CD14-positive monocyte (primary cell): ENCODE results near the gene ANO6. TPM values are rescaled to one million over a fixed set of nuclear protein-coding genes. Genes with fewer than 3 reads are reported as not detected.

Experiments used
- DNase-seq, 3 donors: peaks; one replicate each; pipeline ENCODE4 v3.0.0-alpha.2; 2011 to 2022
- H2AFZ ChIP-seq: 2 replicates; pipeline ENCODE4 v1.6.0; 2012; ENCODE audit warnings: mild to moderate bottlenecking, low read depth, low read length, inconsistent platforms; ENCODE audit not compliant: insufficient read depth, poor library complexity, severe bottlenecking
- H3K27ac ChIP-seq, 2 donors: 1 replicate in 1 of 2; 2 replicates in 1 of 2; pipeline ENCODE4 v1.5.1; 2012 to 2013; ENCODE audit warnings: low read length in 2 of 2, control low read depth in 1 of 2, inconsistent platforms in 1 of 2, low read depth in 1 of 2, mild to moderate bottlenecking in 1 of 2
- H3K27me3 ChIP-seq, 2 donors: one replicate each; pipeline versions ENCODE4 v1.6.0 to v1.6.1; 2011 to 2013; ENCODE audit warnings: low read length in 2 of 2; ENCODE audit not compliant: control insufficient read depth in 2 of 2, insufficient read depth in 2 of 2
- H3K36me3 ChIP-seq, 2 donors: replicated peaks in 1 of 2; 1 replicate in 1 of 2; 2 replicates in 1 of 2; pipeline versions ENCODE4 v1.5.1 to v1.6.1; 2012 to 2013; ENCODE audit warnings: low read length in 2 of 2, control low read depth in 1 of 2, inconsistent platforms in 1 of 2, mild to moderate bottlenecking in 1 of 2; ENCODE audit not compliant: insufficient read depth in 2 of 2, control insufficient read depth in 1 of 2
- H3K4me1 ChIP-seq, 2 donors: 1 replicate in 1 of 2; 2 replicates in 1 of 2; pipeline versions ENCODE4 v1.5.1 to v1.6.1; 2012 to 2013; ENCODE audit warnings: low read length in 2 of 2, control low read depth in 1 of 2, inconsistent platforms in 1 of 2, mild to moderate bottlenecking in 1 of 2, moderate library complexity in 1 of 2; ENCODE audit not compliant: insufficient read depth in 2 of 2, control insufficient read depth in 1 of 2
- H3K4me2 ChIP-seq: replicated peaks from 2 replicates; pipeline ENCODE3; 2012; ENCODE audit warnings: low read length, moderate library complexity, mild to moderate bottlenecking; ENCODE audit not compliant: poor library complexity, severe bottlenecking; ENCODE audit errors: extremely low read depth
- H3K4me3 ChIP-seq, 3 experiments: fragments of 200-600 bp in 1 of 3; sonication (generic) in 1 of 3; replicated peaks in 1 of 3; 1 replicate in 2 of 3; 2 replicates in 1 of 3; pipeline ENCODE4 v1.5.1; 2011 to 2013; ENCODE audit warnings: low read length in 3 of 3, mild to moderate bottlenecking in 3 of 3, control low read depth in 2 of 3, low read depth in 2 of 3, inconsistent platforms in 1 of 3, moderate library complexity in 1 of 3
- H3K79me2 ChIP-seq: 2 replicates; pipeline ENCODE4 v1.6.0; 2012; ENCODE audit warnings: mild to moderate bottlenecking, control low read depth, inconsistent platforms, low read length, moderate library complexity; ENCODE audit not compliant: insufficient read depth
- H3K9ac ChIP-seq: 2 replicates; pipeline ENCODE4 v1.6.0; 2017; ENCODE audit warnings: low read length, mild to moderate bottlenecking; ENCODE audit not compliant: insufficient read depth, poor library complexity, severe bottlenecking
- H3K9me3 ChIP-seq, 2 donors: replicated peaks in 1 of 2; 1 replicate in 1 of 2; 2 replicates in 1 of 2; pipeline versions ENCODE4 v1.5.1 to v1.6.1; 2012 to 2013; ENCODE audit warnings: low read length in 2 of 2, control low read depth in 1 of 2; ENCODE audit not compliant: control insufficient read depth in 1 of 2, insufficient read depth in 1 of 2
- H4K20me1 ChIP-seq: 2 replicates; pipeline ENCODE4 v1.6.0; 2012; ENCODE audit warnings: mild to moderate bottlenecking, low read length, control low read depth, moderate library complexity; ENCODE audit not compliant: insufficient read depth
- H3K27ac Mint-ChIP-seq, 7 donors: one replicate each; pipeline ENCODE4 v1.8.0; 2020; ENCODE audit warnings: mild to moderate bottlenecking in 7 of 7, mixed read lengths in 7 of 7, moderate library complexity in 6 of 7, inconsistent platforms in 2 of 7
- H3K27me3 Mint-ChIP-seq, 3 donors: one replicate each; pipeline ENCODE4 v1.8.0; 2021 to 2022; ENCODE audit warnings: low read depth in 3 of 3, mild to moderate bottlenecking in 3 of 3, mixed read lengths in 3 of 3, moderate library complexity in 3 of 3, inconsistent platforms in 1 of 3
- H3K36me3 Mint-ChIP-seq, 2 donors: one replicate each; pipeline ENCODE4 v1.8.0; 2020; ENCODE audit warnings: mixed read lengths in 2 of 2, inconsistent platforms in 1 of 2, mild to moderate bottlenecking in 1 of 2
- H3K4me1 Mint-ChIP-seq: one replicate; pipeline ENCODE4 v1.8.0; 2020; ENCODE audit warnings: mild to moderate bottlenecking, mixed read lengths
- H3K4me3 Mint-ChIP-seq, 2 donors: one replicate each; pipeline ENCODE4 v1.8.0; 2020; ENCODE audit warnings: mild to moderate bottlenecking in 2 of 2, mixed read lengths in 2 of 2, moderate library complexity in 1 of 2
- H3K9me3 Mint-ChIP-seq, 7 donors: one replicate each; pipeline ENCODE4 v1.8.0; 2020 to 2022; ENCODE audit warnings: mixed read lengths in 7 of 7, mild to moderate bottlenecking in 6 of 7, moderate library complexity in 6 of 7, inconsistent platforms in 2 of 7
- WGBS: methylation state at CpG from one replicate; pipeline ENCODE4 v1.1.5; 2013; ENCODE audit warnings: missing lambda C conversion rate; ENCODE audit not compliant: insufficient coverage; 5-methylcytosine and 5-hydroxymethylcytosine counted together
- intact Hi-C, 2 donors: fragments of 100-400 bp; cut with micrococcal nuclease; formaldehyde crosslinking; loops; one replicate each; pipeline versions ENCODE4 v1.15.0 to v1.15.1; 2023
- polyA plus RNA-seq, 3 donors: library from polyadenylated mRNA; depleted of rRNA in 1 of 3; unstranded in 2 of 3; stranded (reverse) in 1 of 3; fragments of 300-500 nt in 2 of 3; fragments of >200 nt in 1 of 3; fragmentation: Illumina TruSeq in 2 of 3; gene quantifications; 1 replicate in 2 of 3; 2 replicates in 1 of 3; pipeline ENCODE4 v1.2.3, GENCODE V29; 2012 to 2021
- TF ChIP-seq, protein P1 (sequence below): fragments of 200-600 bp; IDR thresholded peaks from one replicate; pipeline ENCODE4 v1.8.0; 2022; ENCODE audit warnings: antibody characterized with exemption, mild to moderate bottlenecking

Gene ANO6
- polyA plus RNA-seq, 3 donors, result 20.2 to 48.7 (median 34.1) TPM

DNA sequence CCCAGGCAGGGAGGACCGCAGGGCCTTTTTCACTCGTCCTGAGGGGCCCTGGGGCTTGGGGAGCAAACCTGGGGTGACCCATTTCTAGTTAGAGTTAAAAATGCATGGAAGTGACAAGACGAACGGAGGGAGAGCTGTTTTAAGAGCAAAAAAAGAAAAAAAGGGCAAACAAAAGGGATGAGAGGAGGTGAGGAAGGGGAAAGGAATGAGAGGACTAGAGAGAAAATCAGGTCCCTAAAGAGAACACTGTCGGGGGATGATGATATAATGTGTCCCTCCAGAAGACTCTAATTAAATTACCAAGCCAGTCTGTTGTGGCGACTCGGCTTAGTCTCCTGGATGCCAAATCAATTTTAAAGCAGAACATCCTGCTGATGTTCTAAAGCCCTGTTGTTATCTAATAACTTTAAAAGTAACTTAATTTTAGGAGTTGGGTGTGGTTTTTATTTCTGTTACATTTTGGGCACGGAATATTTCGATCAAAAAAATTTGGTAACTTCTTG, 1.1 kb downstream of the ANO6 start:
- peaks cover 0 to 3% of the 10 kb centered on the region in 2 donors for H3K36me3 Mint-ChIP-seq
- H3K4me3 Mint-ChIP-seq, result peak overlapping the region; percentile 99
- WGBS, result 0% methylated on average over 4 of the region's 9 CpGs
- DNase-seq, result no peak
- H3K27me3 Mint-ChIP-seq, result peaks cover 0 to 5% (median 2%) of the 10 kb centered on the region in 3 donors
- peak overlapping the region; percentile 95 for H3K4me2 ChIP-seq
- intact Hi-C loops, result loop anchor here (5.0 to 10.0 kb wide), 4 partner anchors 35 to 508 kb away; partner anchors contain the start of gene ARID2 (in 1 of the 2)
- H3K9ac ChIP-seq, result peak overlapping the region; percentile 86
- H3K27me3 ChIP-seq, result no peaks in the 10 kb centered on the region
- no peaks in the 10 kb centered on the region for H3K9me3 Mint-ChIP-seq
- TF ChIP-seq, protein P1, sequence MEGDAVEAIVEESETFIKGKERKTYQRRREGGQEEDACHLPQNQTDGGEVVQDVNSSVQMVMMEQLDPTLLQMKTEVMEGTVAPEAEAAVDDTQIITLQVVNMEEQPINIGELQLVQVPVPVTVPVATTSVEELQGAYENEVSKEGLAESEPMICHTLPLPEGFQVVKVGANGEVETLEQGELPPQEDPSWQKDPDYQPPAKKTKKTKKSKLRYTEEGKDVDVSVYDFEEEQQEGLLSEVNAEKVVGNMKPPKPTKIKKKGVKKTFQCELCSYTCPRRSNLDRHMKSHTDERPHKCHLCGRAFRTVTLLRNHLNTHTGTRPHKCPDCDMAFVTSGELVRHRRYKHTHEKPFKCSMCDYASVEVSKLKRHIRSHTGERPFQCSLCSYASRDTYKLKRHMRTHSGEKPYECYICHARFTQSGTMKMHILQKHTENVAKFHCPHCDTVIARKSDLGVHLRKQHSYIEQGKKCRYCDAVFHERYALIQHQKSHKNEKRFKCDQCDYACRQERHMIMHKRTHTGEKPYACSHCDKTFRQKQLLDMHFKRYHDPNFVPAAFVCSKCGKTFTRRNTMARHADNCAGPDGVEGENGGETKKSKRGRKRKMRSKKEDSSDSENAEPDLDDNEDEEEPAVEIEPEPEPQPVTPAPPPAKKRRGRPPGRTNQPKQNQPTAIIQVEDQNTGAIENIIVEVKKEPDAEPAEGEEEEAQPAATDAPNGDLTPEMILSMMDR, result no peak
- H3K36me3 ChIP-seq, result no peaks in the 10 kb centered on the region
- H3K9me3 ChIP-seq, result no peaks in the 10 kb centered on the region
- peak overlapping the region; percentile 73 to 89 for H3K27ac ChIP-seq
- peaks cover 61% of the 10 kb centered on the region for H3K4me1 Mint-ChIP-seq
- peak overlapping the region; percentile 94 for H2AFZ ChIP-seq
- peaks cover 74% of the 10 kb centered on the region for H3K79me2 ChIP-seq
- peak overlapping the region; percentile 74 to 94 (median 92) for H3K4me3 ChIP-seq
- H4K20me1 ChIP-seq, result peaks cover 50% of the 10 kb centered on the region
- H3K27ac Mint-ChIP-seq, result peak overlapping the region; percentile 70 to 94 (median 88)
- peaks cover 36 to 44% of the 10 kb centered on the region in 2 donors for H3K4me1 ChIP-seq

DNA sequence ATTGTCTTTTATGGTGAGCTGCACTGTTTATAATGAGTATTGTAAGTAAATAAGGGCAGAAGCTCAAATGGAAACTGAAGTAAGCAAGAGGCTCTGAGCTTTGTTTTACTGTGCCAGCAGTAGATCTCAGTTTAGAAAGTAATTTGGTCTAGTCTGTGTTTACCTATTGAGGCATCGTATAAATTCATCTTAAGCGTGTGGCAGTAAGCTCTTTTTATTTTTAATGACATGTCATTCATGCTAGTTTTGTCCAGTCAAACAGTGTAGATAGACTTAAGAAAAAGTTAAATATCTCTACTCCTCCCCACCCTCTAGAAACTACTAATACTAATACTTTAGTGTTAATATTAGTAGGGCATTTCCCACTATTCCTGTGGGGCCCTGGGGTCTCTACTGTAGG, 2.0 kb downstream of the ANO6 start:
- Histone ChIP-seq H2AFZ (no peak overlapping the region), H4K20me1 (peaks cover 58% of the 10 kb centered on the region), H3K4me1 (peaks cover 36 to 44% of the 10 kb centered on the region in 2 donors), H3K27me3 (no peaks in the 10 kb centered on the region), H3K4me3 (peak overlapping the region in 1 of 3 experiments; percentile 94), H3K27ac (peak overlapping the region in 1 of 2 donors; percentile 89), H3K79me2 (peaks cover 82% of the 10 kb centered on the region), H3K9ac (peak overlapping the region; percentile 86), H3K36me3 (no peaks in the 10 kb centered on the region), H3K4me2 (peak overlapping the region; percentile 95), H3K9me3 (no peaks in the 10 kb centered on the region)
- TF ChIP-seq, protein P1, result no peak
- peaks cover 0 to 3% of the 10 kb centered on the region in 2 donors for H3K36me3 Mint-ChIP-seq
- intact Hi-C loops, result loop anchor here (5.0 to 10.0 kb wide), 4 partner anchors 36 to 507 kb away; partner anchors contain the start of gene ARID2 (in 1 of the 2)
- H3K27ac Mint-ChIP-seq, result no peak overlapping the region
- no peak for DNase-seq
- peaks cover 66% of the 10 kb centered on the region for H3K4me1 Mint-ChIP-seq
- peak overlapping the region; percentile 99 for H3K4me3 Mint-ChIP-seq
- no peaks in the 10 kb centered on the region for H3K9me3 Mint-ChIP-seq
- peaks cover 0 to 4% (median 2%) of the 10 kb centered on the region in 3 donors for H3K27me3 Mint-ChIP-seq
- no CpG with 5 or more reads among the region's 2 CpGs for WGBS
